ENCODE data around the gene MFSD6. TPM values are rescaled to one million over a fixed set of nuclear protein-coding genes. Genes with fewer than 3 reads are reported as not detected.
"Not testable (repeated sequence)": the region's sequence is repeated elsewhere in the genome, so short reads cannot be mapped to it uniquely, and the experiment has no call there.

The MFSD6 gene
- 41.3 and 52.4 TPM in 2 replicates for total RNA-seq

DNA sequence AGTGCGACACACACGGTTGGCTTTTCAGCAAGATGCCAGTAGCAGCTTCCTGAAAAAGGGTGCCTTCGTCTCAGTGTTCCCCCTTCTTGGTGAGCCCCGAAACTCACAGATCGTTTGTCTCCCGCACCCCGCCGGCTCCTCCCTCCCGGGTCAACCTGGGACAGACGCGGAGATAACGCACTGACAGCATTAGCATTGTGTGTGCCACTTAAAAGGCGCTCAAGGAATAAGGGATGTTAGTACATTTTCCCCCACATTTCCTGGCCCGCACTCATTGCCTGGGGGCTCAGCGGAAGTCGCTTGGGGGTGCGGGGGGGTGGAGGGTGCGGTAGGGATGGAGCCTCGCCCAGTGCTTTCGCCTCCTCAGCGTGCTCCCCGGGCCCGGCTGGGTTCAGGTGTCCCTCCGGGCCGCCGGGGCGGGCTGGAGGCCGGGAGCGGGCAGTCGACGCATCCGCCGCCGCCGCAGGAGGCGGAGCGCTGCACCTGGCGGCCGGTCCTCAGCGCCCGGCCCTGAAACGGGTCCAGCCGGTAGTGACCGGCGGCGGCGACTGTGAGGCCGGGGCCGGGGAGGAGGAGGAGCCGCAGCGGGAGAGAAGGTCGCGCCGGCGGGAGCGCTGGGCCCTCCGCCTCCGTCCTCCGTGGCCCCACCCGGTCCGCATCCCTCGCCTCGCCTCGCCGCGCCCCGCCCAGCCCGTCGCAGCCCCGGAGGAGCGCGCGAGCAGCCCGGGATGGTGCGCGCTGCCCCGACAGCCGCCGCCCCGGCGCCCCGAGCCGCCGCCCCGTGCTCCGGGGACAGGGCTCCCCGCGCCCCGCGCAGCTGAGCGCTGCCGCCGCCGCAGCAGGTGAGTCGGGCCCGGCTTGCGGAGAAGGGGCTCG lies at the start of gene MFSD6:
MFSD6 (plus strand) TSS at position 694 of the 876 bp plus-strand sequence. CDS start 27,675 bp downstream, outside the sequence.
- Histone ChIP-seq H3K36me3 (ENCODE audit: control insufficient read depth, insufficient read depth, low read length) (no peaks in the 10 kb centered on the region), H3K27me3 (ENCODE audit: control insufficient read depth, insufficient read depth, low read length) (no peaks in the 10 kb centered on the region), H3K4me3 (ENCODE audit: low read depth, low read length) (peak within 1 kb of the TSS; percentile 71)
- TF ChIP-seq, protein P1, sequence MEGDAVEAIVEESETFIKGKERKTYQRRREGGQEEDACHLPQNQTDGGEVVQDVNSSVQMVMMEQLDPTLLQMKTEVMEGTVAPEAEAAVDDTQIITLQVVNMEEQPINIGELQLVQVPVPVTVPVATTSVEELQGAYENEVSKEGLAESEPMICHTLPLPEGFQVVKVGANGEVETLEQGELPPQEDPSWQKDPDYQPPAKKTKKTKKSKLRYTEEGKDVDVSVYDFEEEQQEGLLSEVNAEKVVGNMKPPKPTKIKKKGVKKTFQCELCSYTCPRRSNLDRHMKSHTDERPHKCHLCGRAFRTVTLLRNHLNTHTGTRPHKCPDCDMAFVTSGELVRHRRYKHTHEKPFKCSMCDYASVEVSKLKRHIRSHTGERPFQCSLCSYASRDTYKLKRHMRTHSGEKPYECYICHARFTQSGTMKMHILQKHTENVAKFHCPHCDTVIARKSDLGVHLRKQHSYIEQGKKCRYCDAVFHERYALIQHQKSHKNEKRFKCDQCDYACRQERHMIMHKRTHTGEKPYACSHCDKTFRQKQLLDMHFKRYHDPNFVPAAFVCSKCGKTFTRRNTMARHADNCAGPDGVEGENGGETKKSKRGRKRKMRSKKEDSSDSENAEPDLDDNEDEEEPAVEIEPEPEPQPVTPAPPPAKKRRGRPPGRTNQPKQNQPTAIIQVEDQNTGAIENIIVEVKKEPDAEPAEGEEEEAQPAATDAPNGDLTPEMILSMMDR (IDR thresholded peaks at IDR 0.05; ENCODE audit: insufficient read depth, low read length, poor library complexity, severe bottlenecking) = no peak
- no peak for DNase-seq (ENCODE audit: low read depth)

DNA sequence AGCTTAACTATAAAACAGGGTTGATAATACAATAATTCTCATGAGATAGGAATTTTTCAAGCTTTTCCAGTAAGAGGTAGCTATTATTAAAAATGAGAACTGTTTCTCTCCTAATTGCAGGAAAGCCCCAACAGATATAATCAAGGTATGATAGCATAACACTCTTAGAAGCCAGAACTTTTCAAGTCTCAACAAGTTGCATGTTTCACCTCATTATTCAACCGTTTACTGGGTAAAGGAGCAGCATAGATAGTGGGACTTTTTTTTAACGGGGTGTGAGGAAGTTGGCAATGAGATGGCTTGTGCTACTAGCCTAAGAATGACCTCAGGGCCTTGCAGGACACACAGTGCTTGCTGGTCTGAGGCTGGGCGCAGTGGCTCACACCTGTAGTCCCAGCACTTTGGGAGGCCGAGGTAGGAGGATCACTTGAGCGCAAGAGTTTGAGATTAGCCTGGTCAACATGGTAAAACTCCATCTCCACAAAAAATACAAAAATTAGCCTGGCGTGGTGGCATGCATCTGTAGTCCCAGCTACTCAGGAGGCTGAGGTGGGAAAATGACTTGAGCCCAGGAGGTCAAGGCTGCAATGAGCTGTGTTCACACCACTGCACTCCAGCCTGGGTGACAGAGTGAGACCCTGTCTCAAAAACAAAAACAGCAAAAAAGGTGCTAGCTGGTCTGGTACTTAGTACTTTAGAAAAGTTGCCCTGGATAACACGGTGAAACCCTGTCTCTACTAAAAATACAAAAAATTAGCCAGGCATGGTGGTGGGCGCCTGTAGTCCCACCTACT lies 49.3 kb upstream of the MFSD6 start:
- not testable (repeated sequence) for H3K27me3 ChIP-seq (ENCODE audit: control insufficient read depth, insufficient read depth, low read length); DNase-seq (ENCODE audit: low read depth); H3K36me3 ChIP-seq (ENCODE audit: control insufficient read depth, insufficient read depth, low read length); H3K4me3 ChIP-seq (ENCODE audit: low read depth, low read length)

DNA sequence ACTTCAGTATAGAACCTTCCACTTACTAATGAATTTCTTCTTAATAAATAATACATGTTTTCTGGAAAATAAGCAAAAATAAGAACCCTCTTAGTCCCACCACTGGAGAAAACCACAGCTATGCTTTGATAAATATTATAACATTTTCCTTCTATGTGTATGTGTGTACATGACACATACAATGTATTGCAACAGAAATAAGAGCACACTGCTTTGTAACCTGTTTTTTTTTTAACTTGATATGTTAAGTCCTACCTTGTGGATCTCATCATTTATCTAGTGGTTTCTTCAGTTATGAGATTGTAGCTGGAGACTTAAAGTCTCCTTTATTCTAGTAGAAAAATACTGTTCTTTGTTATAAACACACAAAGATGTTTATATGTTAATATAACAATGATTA lies 47.6 kb upstream of the MFSD6 start:
- H3K4me3 ChIP-seq (ENCODE audit: low read depth, low read length) = no peak overlapping the region
- no peaks in the 10 kb centered on the region for H3K27me3 ChIP-seq (ENCODE audit: control insufficient read depth, insufficient read depth, low read length)
- TF ChIP-seq, protein P1 (IDR thresholded peaks at IDR 0.05; ENCODE audit: insufficient read depth, low read length, poor library complexity, severe bottlenecking) = no peak
- H3K36me3 ChIP-seq (ENCODE audit: control insufficient read depth, insufficient read depth, low read length) = no peaks in the 10 kb centered on the region
- DNase-seq (ENCODE audit: low read depth) = no peak

DNA sequence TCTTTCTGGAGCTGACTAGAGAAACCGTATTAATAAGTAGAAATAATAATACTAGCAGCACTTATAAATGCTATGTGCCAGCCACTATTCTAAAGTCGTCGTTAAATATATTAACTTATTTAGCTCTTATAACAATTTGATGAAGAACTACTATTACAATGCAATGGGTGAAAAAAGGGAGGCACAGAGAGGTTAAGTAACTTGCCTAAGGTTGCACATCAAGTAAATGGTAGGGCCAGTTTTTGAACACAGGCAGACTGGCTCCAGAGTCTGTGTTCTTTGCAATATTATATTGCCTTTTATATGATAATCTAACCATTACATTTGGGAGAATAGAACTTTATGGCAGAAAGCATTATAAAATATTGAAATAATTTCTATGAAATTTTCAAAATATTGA lies 47.2 kb upstream of the MFSD6 start:
- TF ChIP-seq, protein P1 (IDR thresholded peaks at IDR 0.05; ENCODE audit: insufficient read depth, low read length, poor library complexity, severe bottlenecking) = no peak
- Histone ChIP-seq H3K36me3 (ENCODE audit: control insufficient read depth, insufficient read depth, low read length) (no peaks in the 10 kb centered on the region), H3K4me3 (ENCODE audit: low read depth, low read length) (no peak overlapping the region), H3K27me3 (ENCODE audit: control insufficient read depth, insufficient read depth, low read length) (no peaks in the 10 kb centered on the region)
- no peak for DNase-seq (ENCODE audit: low read depth)

DNA sequence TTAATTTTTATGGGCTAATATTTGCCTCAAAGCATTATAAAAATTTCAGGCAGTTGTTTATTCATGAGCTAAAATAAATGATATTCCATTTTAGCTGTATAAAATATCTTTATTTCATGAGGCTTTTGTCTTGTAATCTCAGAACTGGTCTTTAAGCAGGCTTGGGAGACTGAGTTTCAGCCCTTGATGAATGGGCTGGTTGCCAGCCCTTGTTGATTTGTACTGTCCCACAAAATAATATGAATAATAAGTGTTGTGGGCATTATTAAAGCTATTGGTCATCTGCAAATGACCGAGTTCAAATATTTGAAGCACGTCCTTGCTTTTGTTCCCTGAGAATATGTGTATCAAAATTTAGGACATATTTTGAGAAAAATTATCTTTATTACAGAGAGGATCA lies 46.6 kb upstream of the MFSD6 start:
- H3K27me3 ChIP-seq (ENCODE audit: control insufficient read depth, insufficient read depth, low read length) = no peaks in the 10 kb centered on the region
- DNase-seq (ENCODE audit: low read depth) = no peak
- H3K36me3 ChIP-seq (ENCODE audit: control insufficient read depth, insufficient read depth, low read length) = no peaks in the 10 kb centered on the region
- H3K4me3 ChIP-seq (ENCODE audit: low read depth, low read length) = no peak overlapping the region
- TF ChIP-seq, protein P1 (IDR thresholded peaks at IDR 0.05; ENCODE audit: insufficient read depth, low read length, poor library complexity, severe bottlenecking) = no peak

DNA sequence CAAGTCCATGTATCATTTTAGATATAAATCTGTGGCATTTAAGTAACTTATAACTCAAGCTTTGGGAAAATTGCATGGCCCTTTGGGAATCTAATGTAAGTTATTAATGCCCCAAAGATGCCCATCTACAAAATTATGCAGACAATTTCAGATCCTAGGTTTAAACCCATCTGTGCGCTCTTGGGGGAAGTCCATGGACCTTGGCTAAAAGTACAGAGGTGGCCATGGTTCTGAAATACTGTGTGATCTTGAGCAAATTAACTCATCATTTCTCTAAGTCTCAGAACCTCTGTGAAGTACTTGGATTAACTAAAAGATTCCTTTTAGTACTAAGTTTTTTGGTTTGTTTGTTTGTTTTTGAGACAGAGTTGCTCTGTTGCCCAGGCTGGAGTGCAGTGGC lies 45.3 kb upstream of the MFSD6 start:
- Histone ChIP-seq H3K4me3 (ENCODE audit: low read depth, low read length) (no peak overlapping the region), H3K36me3 (ENCODE audit: control insufficient read depth, insufficient read depth, low read length) (no peaks in the 10 kb centered on the region), H3K27me3 (ENCODE audit: control insufficient read depth, insufficient read depth, low read length) (no peaks in the 10 kb centered on the region)
- no peak for DNase-seq (ENCODE audit: low read depth)
- TF ChIP-seq, protein P1 (IDR thresholded peaks at IDR 0.05; ENCODE audit: insufficient read depth, low read length, poor library complexity, severe bottlenecking) = no peak

Data from kidney epithelial cell (primary cell).